H9 (cell line): ENCODE measurements around the gene KCNN3. TPM values are rescaled to one million over a fixed set of nuclear protein-coding genes. Genes with fewer than 3 reads are reported as not detected.

ENCODE experiments used
- DNase-seq: peaks from one replicate; pipeline ENCODE4 v3.0.0-alpha.2; 2017
- H2AFZ ChIP-seq: one replicate; pipeline ENCODE4 v1.6.1; 2013; ENCODE audit warnings: mild to moderate bottlenecking, low read length, control low read depth, moderate library complexity
- H2AK5ac ChIP-seq: 2 replicates; pipeline ENCODE4 v1.6.1; 2013; ENCODE audit warnings: low read length, control low read depth, mixed read lengths; ENCODE audit not compliant: insufficient read length
- H2BK120ac ChIP-seq: one replicate; pipeline ENCODE4 v1.6.1; 2013; ENCODE audit warnings: low read depth, mild to moderate bottlenecking, low read length, control low read depth, inconsistent platforms; ENCODE audit not compliant: poor library complexity, severe bottlenecking
- H2BK12ac ChIP-seq: 2 replicates; pipeline ENCODE4 v1.6.1; 2013; ENCODE audit warnings: low read length, control low read depth, mixed read lengths, low read depth; ENCODE audit not compliant: insufficient read length
- H2BK15ac ChIP-seq: 2 replicates; pipeline ENCODE4 v1.6.1; 2013; ENCODE audit warnings: low read depth, low read length, control low read depth
- H2BK20ac ChIP-seq: one replicate; pipeline ENCODE4 v1.6.1; 2013; ENCODE audit warnings: low read depth, mild to moderate bottlenecking, low read length, control low read depth, inconsistent platforms; ENCODE audit not compliant: poor library complexity, severe bottlenecking
- H2BK5ac ChIP-seq: 2 replicates; pipeline ENCODE4 v1.6.1; 2013; ENCODE audit warnings: low read length, control low read depth, mixed read lengths; ENCODE audit not compliant: insufficient read length
- H3K14ac ChIP-seq: 2 replicates; pipeline ENCODE4 v1.6.1; 2013; ENCODE audit warnings: low read length, control low read depth; ENCODE audit not compliant: insufficient read depth
- H3K18ac ChIP-seq: 2 replicates; pipeline ENCODE4 v1.6.1; 2013; ENCODE audit warnings: low read depth, mild to moderate bottlenecking, mixed read lengths, low read length, control low read depth; ENCODE audit not compliant: insufficient read length
- H3K23ac ChIP-seq: 2 replicates; pipeline ENCODE4 v1.6.1; 2013; ENCODE audit warnings: low read length, control low read depth, mixed read lengths, low read depth; ENCODE audit not compliant: insufficient read length
- H3K23me2 ChIP-seq: 2 replicates; pipeline ENCODE4 v1.6.1; 2013; ENCODE audit warnings: low read depth, mild to moderate bottlenecking, mixed read lengths, low read length, control low read depth; ENCODE audit not compliant: insufficient read length, poor library complexity, severe bottlenecking
- H3K27ac ChIP-seq: 2 replicates; pipeline ENCODE4 v1.5.1; 2013; ENCODE audit warnings: low read length, control low read depth, mixed read lengths, low read depth; ENCODE audit not compliant: insufficient read length
- H3K27me3 ChIP-seq: 2 replicates; pipeline ENCODE4 v1.6.1; 2013; ENCODE audit warnings: low read length, control low read depth, inconsistent platforms; ENCODE audit not compliant: insufficient read depth
- H3K4ac ChIP-seq: 2 replicates; pipeline ENCODE4 v1.6.1; 2013; ENCODE audit warnings: low read depth, mild to moderate bottlenecking, control low read depth, inconsistent platforms, low read length, moderate library complexity
- H3K4me1 ChIP-seq: 2 replicates; pipeline ENCODE4 v1.6.1; 2013; ENCODE audit warnings: low read length, control low read depth, inconsistent platforms; ENCODE audit not compliant: insufficient read depth
- H3K4me2 ChIP-seq: 2 replicates; pipeline ENCODE4 v1.6.1; 2013; ENCODE audit warnings: low read length, control low read depth, mixed read lengths; ENCODE audit not compliant: insufficient read length, insufficient read depth
- H3K56ac ChIP-seq: 2 replicates; pipeline ENCODE4 v1.6.1; 2013; ENCODE audit warnings: low read depth, mild to moderate bottlenecking, mixed read lengths, low read length, control low read depth; ENCODE audit not compliant: insufficient read length
- H3K79me1 ChIP-seq: 2 replicates; pipeline ENCODE4 v1.6.1; 2013; ENCODE audit warnings: low read depth, mild to moderate bottlenecking, moderate library complexity, low read length, control low read depth, inconsistent platforms; ENCODE audit not compliant: insufficient read depth, poor library complexity, severe bottlenecking
- H3K79me2 ChIP-seq: 2 replicates; pipeline ENCODE4 v1.6.1; 2013; ENCODE audit warnings: low read length, control low read depth, inconsistent platforms; ENCODE audit not compliant: insufficient read depth
- H3K9ac ChIP-seq: 2 replicates; pipeline ENCODE4 v1.6.1; 2013; ENCODE audit warnings: low read length, control low read depth, mixed read lengths; ENCODE audit not compliant: insufficient read length; ENCODE audit errors: extremely low read depth
- H3K9me3 ChIP-seq: one replicate; pipeline ENCODE4 v1.6.1; 2013; ENCODE audit warnings: low read depth, low read length, inconsistent platforms; ENCODE audit not compliant: control insufficient read depth
- H3T11ph ChIP-seq: one replicate; pipeline ENCODE4 v1.6.1; 2013; ENCODE audit warnings: mild to moderate bottlenecking, low read length, control low read depth, inconsistent platforms
- H4K20me1 ChIP-seq: one replicate; pipeline ENCODE4 v1.6.1; 2013; ENCODE audit not compliant: control insufficient read depth, insufficient read length, insufficient read depth
- H4K5ac ChIP-seq: 2 replicates; pipeline ENCODE4 v1.6.1; 2013; ENCODE audit warnings: low read depth, mild to moderate bottlenecking, mixed read lengths, low read length, control low read depth; ENCODE audit not compliant: insufficient read length
- H4K8ac ChIP-seq: replicated peaks from 2 replicates; pipeline ENCODE4 v1.6.1; 2013; ENCODE audit warnings: low read length, control low read depth, mixed read lengths, low read depth; ENCODE audit not compliant: insufficient read length
- H4K91ac ChIP-seq: 2 replicates; pipeline ENCODE4 v1.6.1; 2013; ENCODE audit warnings: low read depth, mild to moderate bottlenecking, moderate library complexity, mixed read lengths, low read length, control low read depth; ENCODE audit not compliant: insufficient read length
- H3K27ac Mint-ChIP-seq, 3 experiments: 2 replicates in 2 of 3; 3 replicates in 1 of 3; pipeline ENCODE4 v1.8.0; 2020 to 2021; ENCODE audit warnings: mixed read lengths in 3 of 3, mild to moderate bottlenecking in 1 of 3, moderate library complexity in 1 of 3
- H3K27me3 Mint-ChIP-seq: 2 replicates; pipeline ENCODE4 v1.8.0; 2021; ENCODE audit warnings: low read depth, mild to moderate bottlenecking, moderate library complexity, mixed read lengths
- H3K36me3 Mint-ChIP-seq, 3 experiments: 2 replicates in 2 of 3; 3 replicates in 1 of 3; pipeline ENCODE4 v1.8.0; 2020 to 2021; ENCODE audit warnings: low read depth in 3 of 3, mixed read lengths in 3 of 3; ENCODE audit not compliant: insufficient read depth in 1 of 3
- H3K4me1 Mint-ChIP-seq, 2 experiments: 2 replicates each; pipeline ENCODE4 v1.8.0; 2020; ENCODE audit warnings: mixed read lengths in 2 of 2
- H3K4me3 Mint-ChIP-seq, 2 experiments: 2 replicates in 1 of 2; 3 replicates in 1 of 2; pipeline ENCODE4 v1.8.0; 2020 to 2021; ENCODE audit warnings: mild to moderate bottlenecking in 2 of 2, mixed read lengths in 2 of 2, moderate library complexity in 1 of 2
- H3K9me3 Mint-ChIP-seq, 2 experiments: 2 replicates in 1 of 2; 3 replicates in 1 of 2; pipeline ENCODE4 v1.8.0; 2020; ENCODE audit warnings: mild to moderate bottlenecking in 2 of 2, mixed read lengths in 2 of 2, moderate library complexity in 1 of 2
- CTCF ChIP-seq: fragments of 200-600 bp; sonication (generic); conservative IDR thresholded peaks from 3 replicates; pipeline ENCODE4 v1.8.0; 2021; ENCODE audit warnings: antibody characterized with exemption, mild to moderate bottlenecking
- WGBS: extraction: QIAGEN DNeasy Blood & Tissue Kit; methylation state at CpG from one replicate; pipeline ENCODE4 v1.1.7; 2013; ENCODE audit warnings: missing lambda C conversion rate, low lambda C conversion rate, mixed read lengths; ENCODE audit not compliant: insufficient read length; ENCODE audit errors: extremely low coverage; 5-methylcytosine and 5-hydroxymethylcytosine counted together
- total RNA-seq: library from RNA; stranded (reverse); gene quantifications from 2 replicates; pipeline ENCODE4 v1.2.1, GENCODE V29; 2021

The KCNN3 gene
- total RNA-seq, 1 experiment from 2014 or later = 0.83 TPM

DNA sequence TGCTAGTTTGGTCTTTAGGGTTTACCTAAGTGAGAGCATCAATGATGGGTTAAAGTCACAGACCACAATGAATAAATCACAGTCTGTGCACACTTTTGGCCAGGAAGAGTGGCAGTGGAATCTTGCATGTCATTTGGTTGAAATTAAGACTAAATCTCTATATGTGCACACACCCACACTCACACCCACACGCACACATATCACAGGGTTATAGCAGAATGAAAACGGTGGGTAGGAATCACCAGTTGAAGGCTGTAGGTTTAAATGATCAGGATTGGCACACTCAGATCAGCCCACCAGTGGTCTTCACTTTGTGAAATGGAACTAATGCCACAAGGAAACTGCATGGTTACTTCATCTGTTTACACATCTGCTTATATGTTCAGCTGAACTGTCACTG is 164.5 kb downstream of the KCNN3 start:
- Histone ChIP-seq H3K4me1 (no peaks in the 10 kb centered on the region), H3K14ac (no peak overlapping the region), H2BK15ac (no peak overlapping the region), H2BK12ac (no peak overlapping the region), H3K4ac (no peak overlapping the region), H3K4me2 (no peak overlapping the region), H2AK5ac (no peak overlapping the region), H3K27ac (no peak overlapping the region), H3T11ph (no peak overlapping the region), H2BK120ac (no peak overlapping the region), H4K91ac (no peak overlapping the region), H3K23me2 (no peaks in the 10 kb centered on the region), H4K8ac (no peak overlapping the region), H3K9me3 (no peaks in the 10 kb centered on the region), H2AFZ (no peak overlapping the region), H3K56ac (no peak overlapping the region), H3K23ac (no peak overlapping the region), H3K79me2 (no peaks in the 10 kb centered on the region), H3K27me3 (no peaks in the 10 kb centered on the region), H4K5ac (no peak overlapping the region), H3K9ac (no peak overlapping the region), H2BK5ac (no peak overlapping the region), H4K20me1 (no peaks in the 10 kb centered on the region), H2BK20ac (no peak overlapping the region), H3K79me1 (no peaks in the 10 kb centered on the region), H3K18ac (no peak overlapping the region)
- H3K27me3 Mint-ChIP-seq = peaks cover 5% of the 10 kb centered on the region; the same call in 1 of the 2 replicates
- no peak for DNase-seq
- no peak overlapping the region for H3K4me3 Mint-ChIP-seq
- H3K27ac Mint-ChIP-seq = no peak overlapping the region
- no peak for TF ChIP-seq CTCF
- H3K9me3 Mint-ChIP-seq = no peaks in the 10 kb centered on the region
- no peaks in the 10 kb centered on the region for H3K36me3 Mint-ChIP-seq
- WGBS = no CpG with 5 or more reads among the region's 2 CpGs
- H3K4me1 Mint-ChIP-seq = peaks cover 9 to 17% of the 10 kb centered on the region in 2 experiments
